Prostate gland (tissue), 2 donors: ENCODE results near the gene AIF1L. TPM values are rescaled to one million over a fixed set of nuclear protein-coding genes. Genes with fewer than 3 reads are reported as not detected.

Experiments
- DNase-seq: peaks from one replicate; pipeline ENCODE4 v3.0.0-alpha.2; 2019; ENCODE audit warnings: low spot score
- H3K27ac ChIP-seq, 2 donors: fragments of 200-600 bp; sonication (generic); 2 replicates each; pipeline ENCODE4 v1.5.1; 2017 to 2019
- H3K27me3 ChIP-seq: fragments of 200-600 bp; sonication (generic); replicated peaks from 2 replicates; pipeline ENCODE4 v1.5.1; 2019; ENCODE audit not compliant: insufficient read depth
- H3K36me3 ChIP-seq, 2 donors: fragments of 200-600 bp; sonication (generic); 1 replicate in 1 of 2; 2 replicates in 1 of 2; pipeline versions ENCODE4 v1.5.1 to v1.8.1; 2017 to 2019
- H3K4me1 ChIP-seq: fragments of 200-600 bp; sonication (generic); replicated peaks from 2 replicates; pipeline ENCODE4 v1.5.1; 2019
- H3K4me3 ChIP-seq, 2 donors: fragments of 200-600 bp; sonication (generic); 2 replicates each; pipeline ENCODE4 v1.5.1; 2017 to 2019
- H3K9me3 ChIP-seq: fragments of 200-600 bp; sonication (generic); 2 replicates; pipeline ENCODE4 v1.5.1; 2017
- CTCF ChIP-seq, 4 experiments: fragments of 200-600 bp in 2 of 4; fragments of 450-650 bp in 2 of 4; sonication (generic) in 2 of 4; IDR thresholded peaks; 1 replicate in 3 of 4; 2 replicates in 1 of 4; pipeline ENCODE4 v1.5.1; 2016 to 2019; ENCODE audit warnings: antibody characterized with exemption in 4 of 4, mild to moderate bottlenecking in 2 of 4, moderate library complexity in 2 of 4
- POLR2A ChIP-seq: fragments of 450-650 bp; IDR thresholded peaks from one replicate; pipeline ENCODE4 v1.6.1; 2016; ENCODE audit warnings: antibody characterized with exemption, mild to moderate bottlenecking
- POLR2AphosphoS5 ChIP-seq: sonication (generic); formaldehyde crosslinking; IDR thresholded peaks from one replicate; pipeline ENCODE4 v1.6.1; 2017; ENCODE audit warnings: antibody characterized with exemption
- WGBS: methylation state at CpG from one replicate; pipeline ENCODE4 v1.1.5; 2018; 5-methylcytosine and 5-hydroxymethylcytosine counted together
- intact Hi-C: fragments of 100-400 bp; cut with DNase I; formaldehyde crosslinking; loops from one replicate; pipeline ENCODE4 v1.14.2; 2022
- total RNA-seq, 2 donors: library from RNA; depleted of rRNA; stranded (reverse); fragments of >200 nt; gene quantifications; one replicate each; pipeline ENCODE4 v1.1.0, GENCODE V29; 2016

Gene AIF1L
- total RNA-seq, 2 donors from 2014 or later: 3.6 to 18.4 TPM

- no peak overlapping the region for H3K27ac ChIP-seq
- DNase-seq: no peak
- H3K9me3 ChIP-seq: no peaks in the 10 kb centered on the region
- no peaks in the 10 kb centered on the region for H3K27me3 ChIP-seq
- TF ChIP-seq POLR2AphosphoS5 (no peak), POLR2A (no peak), CTCF (IDR thresholded peaks at IDR 0.05) (no peak)
- no peaks in the 10 kb centered on the region for H3K36me3 ChIP-seq
- no peaks in the 10 kb centered on the region for H3K4me1 ChIP-seq
- intact Hi-C loops: no loop called here
- WGBS: 83% methylated on average over 9 of the region's 9 CpGs
- H3K4me3 ChIP-seq: no peak overlapping the region
Observed at GRCh38 chr9:131100445-131100844, 4.1 kb downstream of the AIF1L start.

- TF ChIP-seq CTCF (IDR thresholded peaks at IDR 0.05) (no peak), POLR2AphosphoS5 (no peak), POLR2A (no peak)
- 87% methylated on average over 11 of the region's 11 CpGs for WGBS
- Histone ChIP-seq H3K4me3 (no peak overlapping the region), H3K9me3 (no peaks in the 10 kb centered on the region), H3K27ac (no peak overlapping the region), H3K36me3 (no peaks in the 10 kb centered on the region), H3K4me1 (no peaks in the 10 kb centered on the region), H3K27me3 (no peaks in the 10 kb centered on the region)
- DNase-seq: no peak
- intact Hi-C loops: no loop called here
Observed at GRCh38 chr9:131101207-131101964, 5.1 kb downstream of the AIF1L start.

- DNase-seq: no peak
- 79% methylated on average over 9 of the region's 9 CpGs for WGBS
- TF ChIP-seq CTCF (IDR thresholded peaks at IDR 0.05) (no peak), POLR2AphosphoS5 (no peak), POLR2A (no peak)
- Histone ChIP-seq H3K27me3 (no peaks in the 10 kb centered on the region), H3K36me3 (no peaks in the 10 kb centered on the region), H3K27ac (no peak overlapping the region), H3K4me3 (no peak overlapping the region), H3K4me1 (no peaks in the 10 kb centered on the region), H3K9me3 (no peaks in the 10 kb centered on the region)
- intact Hi-C loops: no loop called here
Observed at GRCh38 chr9:131103024-131103423, 6.7 kb downstream of the AIF1L start.

- 95% methylated on average over 3 of the region's 3 CpGs for WGBS
- Histone ChIP-seq H3K4me1 (no peaks in the 10 kb centered on the region), H3K27ac (no peak overlapping the region), H3K4me3 (no peak overlapping the region), H3K27me3 (no peaks in the 10 kb centered on the region), H3K9me3 (no peaks in the 10 kb centered on the region), H3K36me3 (no peaks in the 10 kb centered on the region)
- DNase-seq: no peak
- TF ChIP-seq POLR2AphosphoS5 (no peak), CTCF (IDR thresholded peaks at IDR 0.05) (no peak), POLR2A (no peak)
- intact Hi-C loops: no loop called here
Observed at GRCh38 chr9:131103535-131103934, 7.2 kb downstream of the AIF1L start.
